ENCODE measurements around the gene EEF1A1. TPM values are rescaled to one million over a fixed set of nuclear protein-coding genes. Genes with fewer than 3 reads are reported as not detected.
"Not testable (repeated sequence)": the region's sequence is repeated elsewhere in the genome, so short reads cannot be mapped to it uniquely, and the experiment has no call there.

The EEF1A1 gene
- total RNA-seq, 1 experiment from 2014 or later = 10,623 TPM

DNA sequence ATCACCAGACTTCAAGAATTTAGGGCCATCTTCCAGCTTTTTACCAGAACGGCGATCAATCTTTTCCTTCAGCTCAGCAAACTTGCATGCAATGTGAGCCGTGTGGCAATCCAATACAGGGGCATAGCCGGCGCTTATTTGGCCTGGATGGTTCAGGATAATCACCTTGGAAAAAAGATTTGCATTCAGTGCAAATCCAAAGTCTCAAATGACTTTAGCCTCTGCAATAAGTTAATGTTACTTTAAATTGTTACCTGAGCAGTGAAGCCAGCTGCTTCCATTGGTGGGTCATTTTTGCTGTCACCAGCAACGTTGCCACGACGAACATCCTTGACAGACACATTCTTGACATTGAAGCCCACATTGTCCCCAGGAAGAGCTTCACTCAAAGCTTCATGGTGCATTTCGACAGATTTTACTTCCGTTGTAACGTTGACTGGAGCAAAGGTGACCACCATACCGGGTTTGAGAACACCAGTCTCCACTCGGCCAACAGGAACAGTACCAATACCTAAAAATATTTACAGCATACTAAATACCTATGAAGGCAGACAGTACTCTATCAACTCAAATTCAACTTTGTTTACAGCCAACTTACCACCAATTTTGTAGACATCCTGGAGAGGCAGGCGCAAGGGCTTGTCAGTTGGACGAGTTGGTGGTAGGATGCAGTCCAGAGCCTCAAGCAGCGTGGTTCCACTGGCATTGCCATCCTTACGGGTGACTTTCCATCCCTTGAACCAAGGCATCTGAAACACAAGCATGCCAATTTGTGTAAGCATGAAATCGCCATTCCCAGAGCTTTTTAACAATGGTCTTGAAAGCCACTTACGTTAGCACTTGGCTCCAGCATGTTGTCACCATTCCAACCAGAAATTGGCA, 2.5 kb downstream of the EEF1A1 start:
- peaks cover 49% of the 10 kb centered on the region for H3K36me3 ChIP-seq (ENCODE audit: insufficient read depth, low read length)
- DNase-seq; H3K9me2 ChIP-seq (replicated peaks; ENCODE audit: insufficient read depth, low read length); H3K27me3 ChIP-seq (ENCODE audit: low read length); H3K9me3 ChIP-seq (ENCODE audit: low read length); H3K9ac ChIP-seq (ENCODE audit: low read length); H3K4me3 ChIP-seq (ENCODE audit: low read length); H3K27ac ChIP-seq (ENCODE audit: low read length); H2AFZ ChIP-seq (ENCODE audit: low read length): not testable (repeated sequence)
- peaks cover 22% of the 10 kb centered on the region for H3K79me2 ChIP-seq (ENCODE audit: low read length)
- peak overlapping the region; percentile 17 for H3K4me2 ChIP-seq (ENCODE audit: low read depth, low read length, poor library complexity, severe bottlenecking)
- H3K4me1 ChIP-seq (ENCODE audit: low read length) = peaks cover 27% of the 10 kb centered on the region
- H4K20me1 ChIP-seq (ENCODE audit: insufficient read depth, low read depth, low read length) = peaks cover 19% of the 10 kb centered on the region

DNA sequence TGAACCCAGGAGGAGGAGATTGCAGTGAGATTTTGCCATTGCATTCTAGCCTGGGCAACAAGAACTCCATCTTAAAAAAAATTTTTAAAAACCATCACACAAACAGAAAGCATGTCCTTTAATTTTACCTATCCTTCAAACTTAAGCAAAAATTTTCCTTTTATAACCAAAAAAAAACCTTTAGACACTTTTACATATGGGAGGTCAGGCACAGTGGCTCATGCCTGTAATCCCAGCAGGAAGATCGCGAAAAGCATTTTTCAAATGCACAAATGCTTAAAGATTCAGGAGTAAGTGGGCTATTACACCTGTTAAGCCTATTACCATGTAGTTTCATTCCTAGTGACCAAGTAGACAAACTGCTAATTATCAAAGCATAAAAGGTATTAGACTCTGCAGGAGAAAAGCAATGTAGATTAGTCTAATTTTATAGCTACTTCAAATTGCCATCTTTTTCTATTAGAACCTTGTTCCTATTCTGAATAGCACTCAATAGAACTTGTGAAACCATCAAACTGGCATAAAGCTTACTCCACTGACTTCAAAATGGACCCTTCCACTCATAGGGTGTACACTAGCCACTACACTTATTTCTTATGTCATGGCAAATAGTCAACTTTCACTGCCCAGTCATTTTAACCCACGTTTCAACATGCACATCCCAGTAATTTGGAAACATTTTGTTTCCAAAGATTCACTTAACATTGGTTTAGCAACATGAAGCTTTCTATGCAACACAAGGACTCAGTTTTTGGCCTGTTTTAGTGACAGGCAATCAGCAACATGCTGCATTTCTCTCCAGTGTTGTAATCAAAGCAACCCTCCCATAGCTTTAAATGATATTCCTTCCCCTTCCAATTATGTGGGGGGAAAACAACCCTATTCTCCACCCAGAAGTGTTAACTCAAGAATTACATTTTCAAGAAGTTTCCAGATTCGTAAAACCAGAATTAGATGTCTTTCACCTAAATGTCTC, 4.0 kb downstream of the EEF1A1 start:
- Histone ChIP-seq H3K36me3 (ENCODE audit: insufficient read depth, low read length) (peaks cover 49% of the 10 kb centered on the region), H3K9me2 (replicated peaks; ENCODE audit: insufficient read depth, low read length) (no peaks in the 10 kb centered on the region), H3K4me2 (ENCODE audit: low read depth, low read length, poor library complexity, severe bottlenecking) (no peak overlapping the region), H3K79me2 (ENCODE audit: low read length) (peaks cover 17% of the 10 kb centered on the region), H3K27me3 (ENCODE audit: low read length) (no peaks in the 10 kb centered on the region), H4K20me1 (ENCODE audit: insufficient read depth, low read depth, low read length) (peaks cover 19% of the 10 kb centered on the region), H3K27ac (ENCODE audit: low read length) (peak overlapping the region; percentile 12; the same call in 1 of the 2 replicates), H3K9ac (ENCODE audit: low read length) (no peak overlapping the region), H2AFZ (ENCODE audit: low read length) (no peak overlapping the region), H3K4me1 (ENCODE audit: low read length) (peaks cover 20% of the 10 kb centered on the region), H3K9me3 (ENCODE audit: low read length) (no peaks in the 10 kb centered on the region), H3K4me3 (ENCODE audit: low read length) (no peak overlapping the region)
- DNase-seq = peak; percentile 66

DNA sequence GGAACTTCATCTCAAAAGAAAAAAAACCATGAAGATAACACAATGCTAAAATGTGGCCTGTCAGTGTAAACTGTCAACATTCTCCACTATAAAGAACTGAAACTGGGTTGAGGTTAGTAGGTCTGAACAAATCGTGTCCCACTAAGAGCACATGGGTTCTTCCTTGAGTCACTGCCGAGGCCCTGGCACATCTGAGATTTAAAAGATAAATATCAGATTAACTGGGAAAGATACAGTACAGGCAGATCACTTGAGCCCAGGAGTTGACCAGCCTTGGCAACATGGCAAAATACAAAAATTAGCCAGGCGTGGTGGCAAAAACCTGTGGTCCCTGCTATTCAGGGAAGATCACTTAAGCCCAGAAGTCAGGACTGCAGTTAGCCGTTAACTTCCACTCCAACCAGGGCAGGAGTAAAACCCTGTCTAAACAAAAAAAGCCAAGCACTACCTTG, 5.6 kb downstream of the EEF1A1 start:
- Histone ChIP-seq H3K79me2 (ENCODE audit: low read length) (peaks cover 11% of the 10 kb centered on the region), H2AFZ (ENCODE audit: low read length) (no peak overlapping the region), H3K4me3 (ENCODE audit: low read length) (no peak overlapping the region), H3K4me1 (ENCODE audit: low read length) (peaks cover 17% of the 10 kb centered on the region), H3K4me2 (ENCODE audit: low read depth, low read length, poor library complexity, severe bottlenecking) (no peak overlapping the region), H3K27ac (ENCODE audit: low read length) (peak overlapping the region; percentile 39), H3K36me3 (ENCODE audit: insufficient read depth, low read length) (peaks cover 44% of the 10 kb centered on the region), H4K20me1 (ENCODE audit: insufficient read depth, low read depth, low read length) (peaks cover 14% of the 10 kb centered on the region), H3K9ac (ENCODE audit: low read length) (no peak overlapping the region), H3K27me3 (ENCODE audit: low read length) (no peaks in the 10 kb centered on the region), H3K9me3 (ENCODE audit: low read length) (no peaks in the 10 kb centered on the region), H3K9me2 (replicated peaks; ENCODE audit: insufficient read depth, low read length) (no peaks in the 10 kb centered on the region)
- DNase-seq = peak; percentile 72

DNA sequence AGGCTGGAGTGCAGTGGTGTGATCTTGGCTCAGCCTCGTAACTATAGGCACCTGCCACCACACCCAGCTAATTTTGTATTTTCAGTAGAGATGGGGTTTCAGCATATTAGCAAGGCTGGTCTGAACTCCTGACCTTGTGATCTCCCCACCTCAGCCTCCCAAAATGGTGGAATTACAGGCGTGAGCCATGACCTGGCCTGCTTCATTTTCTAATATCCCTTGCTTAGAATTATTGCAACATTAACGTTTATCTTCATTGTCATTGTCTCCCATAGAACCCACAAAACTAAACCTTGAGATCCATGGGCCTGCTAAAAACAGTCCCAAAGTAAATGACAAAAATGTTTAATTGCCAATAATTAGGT, 6.1 kb downstream of the EEF1A1 start:
- H3K27ac ChIP-seq (ENCODE audit: low read length) = peak overlapping the region; percentile 39

DNA sequence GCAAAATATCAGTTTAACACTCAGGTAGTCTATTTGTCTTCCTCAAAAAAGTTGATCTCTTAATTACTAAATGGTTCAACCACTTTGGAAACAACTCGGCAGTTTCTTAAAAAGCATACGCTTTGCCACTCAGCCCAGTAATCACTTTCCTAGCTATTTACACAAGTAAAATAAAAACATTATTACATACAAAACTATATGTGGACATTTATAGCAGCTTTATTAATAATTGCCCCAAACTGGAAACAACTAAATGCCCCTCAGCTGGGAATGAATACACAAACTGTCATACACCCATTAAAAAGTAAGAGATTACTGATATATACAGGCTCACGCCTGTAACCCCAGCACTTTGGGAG, 7.4 kb downstream of the EEF1A1 start:
- Histone ChIP-seq H3K4me2 (ENCODE audit: low read depth, low read length, poor library complexity, severe bottlenecking) (no peak overlapping the region), H3K9ac (ENCODE audit: low read length) (no peak overlapping the region), H3K27me3 (ENCODE audit: low read length) (no peaks in the 10 kb centered on the region), H4K20me1 (ENCODE audit: insufficient read depth, low read depth, low read length) (peaks cover 5% of the 10 kb centered on the region; the same call in 1 of the 2 replicates), H3K9me2 (replicated peaks; ENCODE audit: insufficient read depth, low read length) (no peaks in the 10 kb centered on the region), H3K4me3 (ENCODE audit: low read length) (no peak overlapping the region), H3K27ac (ENCODE audit: low read length) (no peak overlapping the region), H3K9me3 (ENCODE audit: low read length) (no peaks in the 10 kb centered on the region), H3K79me2 (ENCODE audit: low read length) (no peaks in the 10 kb centered on the region), H3K36me3 (ENCODE audit: insufficient read depth, low read length) (peaks cover 26% of the 10 kb centered on the region), H2AFZ (ENCODE audit: low read length) (no peak overlapping the region), H3K4me1 (ENCODE audit: low read length) (peaks cover 4% of the 10 kb centered on the region)
- DNase-seq = peak; percentile 70

More for the DNA sequence above, 6.1 kb downstream of the EEF1A1 start:
- H3K9me3 ChIP-seq (ENCODE audit: low read length) = no peaks in the 10 kb centered on the region
- no peak overlapping the region for H3K4me3 ChIP-seq (ENCODE audit: low read length)
- H2AFZ ChIP-seq (ENCODE audit: low read length) = no peak overlapping the region
- no peaks in the 10 kb centered on the region for H3K27me3 ChIP-seq (ENCODE audit: low read length)
- no peak overlapping the region for H3K4me2 ChIP-seq (ENCODE audit: low read depth, low read length, poor library complexity, severe bottlenecking)
- peaks cover 6% of the 10 kb centered on the region for H3K79me2 ChIP-seq (ENCODE audit: low read length)
- H4K20me1 ChIP-seq (ENCODE audit: insufficient read depth, low read depth, low read length) = peaks cover 9% of the 10 kb centered on the region
- no peaks in the 10 kb centered on the region for H3K9me2 ChIP-seq (replicated peaks; ENCODE audit: insufficient read depth, low read length)
- DNase-seq = peak; percentile 77
- no peak overlapping the region for H3K9ac ChIP-seq (ENCODE audit: low read length)
- H3K36me3 ChIP-seq (ENCODE audit: insufficient read depth, low read length) = peaks cover 39% of the 10 kb centered on the region
- peaks cover 15% of the 10 kb centered on the region for H3K4me1 ChIP-seq (ENCODE audit: low read length)

DNA sequence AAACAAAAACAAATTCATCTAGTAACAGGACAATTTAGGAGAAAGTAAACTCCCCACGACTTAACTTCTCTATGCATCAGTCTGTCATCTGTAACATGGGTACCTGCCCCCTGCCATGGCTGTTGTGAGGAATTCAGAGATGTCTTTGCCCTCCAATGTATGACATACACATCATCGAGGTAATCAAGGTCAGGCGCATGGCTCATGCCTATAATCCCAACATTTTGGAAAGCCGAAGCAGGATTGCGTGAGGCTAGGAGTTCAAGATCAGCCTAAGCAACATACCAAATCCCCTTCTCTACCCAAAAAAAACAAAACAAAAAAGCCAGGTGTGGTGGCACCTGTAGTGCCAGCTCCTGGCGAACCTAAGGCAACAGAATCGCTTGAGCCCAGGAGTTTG, 9.0 kb downstream of the EEF1A1 start:
- no peak overlapping the region for H3K4me2 ChIP-seq (ENCODE audit: low read depth, low read length, poor library complexity, severe bottlenecking)
- H3K4me3 ChIP-seq (ENCODE audit: low read length) = no peak overlapping the region
- H3K4me1 ChIP-seq (ENCODE audit: low read length) = no peaks in the 10 kb centered on the region
- peak; percentile 57 for DNase-seq
- H3K9ac ChIP-seq (ENCODE audit: low read length) = no peak overlapping the region
- no peaks in the 10 kb centered on the region for H3K27me3 ChIP-seq (ENCODE audit: low read length)
- H3K9me2 ChIP-seq (replicated peaks; ENCODE audit: insufficient read depth, low read length) = no peaks in the 10 kb centered on the region
- peaks cover under 1% of the 10 kb centered on the region; the same call in 1 of the 2 replicates for H4K20me1 ChIP-seq (ENCODE audit: insufficient read depth, low read depth, low read length)
- H3K36me3 ChIP-seq (ENCODE audit: insufficient read depth, low read length) = peaks cover 20% of the 10 kb centered on the region
- H3K27ac ChIP-seq (ENCODE audit: low read length) = no peak overlapping the region
- H3K9me3 ChIP-seq (ENCODE audit: low read length) = no peaks in the 10 kb centered on the region
- H3K79me2 ChIP-seq (ENCODE audit: low read length) = no peaks in the 10 kb centered on the region
- no peak overlapping the region for H2AFZ ChIP-seq (ENCODE audit: low read length)

DNA sequence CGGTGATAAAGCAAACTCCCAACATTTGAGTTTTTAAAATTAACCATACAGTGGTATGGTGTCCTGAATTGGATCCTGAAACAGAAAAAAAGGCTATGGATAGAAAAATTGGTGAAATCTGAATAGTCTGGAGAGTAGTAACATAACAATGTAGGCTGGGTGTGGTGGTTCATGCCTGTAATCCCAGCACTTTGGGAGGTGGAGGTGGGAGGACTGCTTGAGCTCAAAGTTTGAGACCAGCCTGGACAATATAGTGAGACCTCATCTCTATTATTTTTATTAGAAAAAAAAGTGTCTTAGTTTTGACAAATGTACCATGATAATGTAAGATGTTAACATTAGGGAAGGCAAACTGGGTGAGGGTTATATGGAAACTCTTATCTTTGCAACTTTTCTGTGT, 11.0 kb downstream of the EEF1A1 start:
- Histone ChIP-seq H3K4me1 (ENCODE audit: low read length) (no peaks in the 10 kb centered on the region), H3K9ac (ENCODE audit: low read length) (no peak overlapping the region)
- no peak for DNase-seq

DNA sequence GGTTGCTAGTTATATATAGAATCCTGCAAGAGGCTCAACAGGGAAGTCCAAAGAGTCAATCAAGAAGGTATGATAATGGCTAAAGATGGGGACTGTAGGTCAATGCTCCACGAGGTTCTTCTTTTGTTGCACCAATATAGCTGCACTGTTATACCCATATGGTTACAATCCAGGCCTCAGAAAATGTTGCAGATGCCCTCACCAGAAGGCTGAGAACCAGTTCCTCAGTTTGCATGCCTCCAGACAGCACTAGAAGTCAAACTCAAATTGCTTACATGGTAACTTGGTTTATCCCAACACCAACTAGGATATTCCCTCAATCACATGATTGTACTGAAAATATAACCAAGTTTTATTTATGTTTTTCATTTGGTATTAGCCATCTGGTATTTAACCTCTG, 12.1 kb downstream of the EEF1A1 start:
- no peaks in the 10 kb centered on the region for H3K9me3 ChIP-seq (ENCODE audit: low read length)

More for the DNA sequence above, 11.0 kb downstream of the EEF1A1 start:
- no peaks in the 10 kb centered on the region for H3K9me3 ChIP-seq (ENCODE audit: low read length)
- no peak overlapping the region for H3K4me3 ChIP-seq (ENCODE audit: low read length)
- no peaks in the 10 kb centered on the region for H4K20me1 ChIP-seq (ENCODE audit: insufficient read depth, low read depth, low read length)
- no peak overlapping the region for H3K4me2 ChIP-seq (ENCODE audit: low read depth, low read length, poor library complexity, severe bottlenecking)
- no peak overlapping the region for H3K27ac ChIP-seq (ENCODE audit: low read length)
- no peak overlapping the region for H2AFZ ChIP-seq (ENCODE audit: low read length)
- H3K79me2 ChIP-seq (ENCODE audit: low read length) = no peaks in the 10 kb centered on the region
- no peaks in the 10 kb centered on the region for H3K9me2 ChIP-seq (replicated peaks; ENCODE audit: insufficient read depth, low read length)
- no peaks in the 10 kb centered on the region for H3K27me3 ChIP-seq (ENCODE audit: low read length)
- H3K36me3 ChIP-seq (ENCODE audit: insufficient read depth, low read length) = peaks cover 2% of the 10 kb centered on the region; the same call in 1 of the 2 replicates

More for the DNA sequence above, 12.1 kb downstream of the EEF1A1 start:
- Histone ChIP-seq H4K20me1 (ENCODE audit: insufficient read depth, low read depth, low read length) (no peaks in the 10 kb centered on the region), H3K9ac (ENCODE audit: low read length) (no peak overlapping the region), H2AFZ (ENCODE audit: low read length) (no peak overlapping the region), H3K4me3 (ENCODE audit: low read length) (no peak overlapping the region), H3K27ac (ENCODE audit: low read length) (0 out of 2 replicates have a peak overlapping the region, but pooled peaks have one; percentile 1), H3K27me3 (ENCODE audit: low read length) (no peaks in the 10 kb centered on the region), H3K36me3 (ENCODE audit: insufficient read depth, low read length) (peaks cover 10% of the 10 kb centered on the region), H3K4me1 (ENCODE audit: low read length) (no peaks in the 10 kb centered on the region), H3K79me2 (ENCODE audit: low read length) (no peaks in the 10 kb centered on the region), H3K4me2 (ENCODE audit: low read depth, low read length, poor library complexity, severe bottlenecking) (no peak overlapping the region), H3K9me2 (replicated peaks; ENCODE audit: insufficient read depth, low read length) (no peaks in the 10 kb centered on the region)
- no peak for DNase-seq

Measured in Karpas-422 (cell line).